SK-N-SH (cell line): ENCODE measurements around the gene ISYNA1. TPM values are rescaled to one million over a fixed set of nuclear protein-coding genes. Genes with fewer than 3 reads are reported as not detected.
A peak's percentile ranks its signal among the peaks of the same experiment; 100 is the strongest.

Experiments
- CTCF ChIA-PET: fragments of 300-600, 350-600 bp; formaldehyde crosslinking; extraction: SDS; loops from one replicate; lab custom pipeline; 2021; lab: Yijun Ruan, JAX
- POLR2A ChIA-PET: fragments of 350-600 bp; sonication (Branson Sonifier 250); formaldehyde crosslinking; extraction: SDS; loops from one replicate; lab custom pipeline; 2020; ENCODE audit warnings: antibody characterized with exemption, inconsistent platforms; lab: Yijun Ruan, JAX
- DNase-seq: peaks from one replicate; pipeline ENCODE4 v3.0.0; 2012
- H2AFZ ChIP-seq: fragments of 200-600 bp; sonication (generic); 2 replicates; pipeline ENCODE4 v1.8.1; 2016; ENCODE audit warnings: antibody characterized with exemption, mild to moderate bottlenecking, low read depth
- H3F3A ChIP-seq: fragments of 200-600 bp; sonication (generic); replicated peaks from 2 replicates; pipeline ENCODE3; 2016; ENCODE audit warnings: antibody characterized with exemption, mild to moderate bottlenecking; ENCODE audit not compliant: insufficient read depth
- H3K27ac ChIP-seq, 2 experiments: fragments of 200-500 bp in 1 of 2; fragments of 200-600 bp in 1 of 2; sonication (Bioruptor generic) in 1 of 2; sonication (generic), shearing (Covaris generic) in 1 of 2; 2 replicates each; pipeline versions ENCODE4 v1.5.1 to v1.6.1; 2014 to 2016; ENCODE audit warnings: low read depth in 2 of 2, inconsistent platforms in 1 of 2, low read length in 1 of 2, mild to moderate bottlenecking in 1 of 2, mixed read lengths in 1 of 2
- H3K27me3 ChIP-seq: fragments of 200-600 bp; sonication (generic), shearing (Covaris generic); 2 replicates; pipeline ENCODE4 v1.6.1; 2016; ENCODE audit warnings: mixed run types; ENCODE audit not compliant: insufficient read depth
- H3K36me3 ChIP-seq, 2 experiments: fragments of 200-500 bp in 1 of 2; fragments of 200-600 bp in 1 of 2; sonication (Bioruptor generic) in 1 of 2; sonication (generic) in 1 of 2; replicated peaks in 1 of 2; 2 replicates each; pipeline versions ENCODE3 to v1.5.1; 2014 to 2016; ENCODE audit warnings: low read length in 1 of 2, mild to moderate bottlenecking in 1 of 2; ENCODE audit not compliant: insufficient read depth in 2 of 2, control insufficient read depth in 1 of 2
- H3K4me1 ChIP-seq, 2 experiments: fragments of 200-500 bp in 1 of 2; fragments of 200-600 bp in 1 of 2; sonication (Bioruptor generic) in 1 of 2; sonication (generic), shearing (Covaris generic) in 1 of 2; 2 replicates each; pipeline versions ENCODE4 v1.5.1 to v1.6.1; 2014 to 2016; ENCODE audit warnings: low read depth in 1 of 2, low read length in 1 of 2, mixed run types in 1 of 2; ENCODE audit not compliant: insufficient read depth in 2 of 2, control insufficient read depth in 1 of 2
- H3K4me2 ChIP-seq: fragments of 200-600 bp; sonication (generic), shearing (Covaris generic); 2 replicates; pipeline ENCODE4 v1.6.1; 2017; ENCODE audit warnings: mixed run types
- H3K4me3 ChIP-seq, 2 experiments: fragments of 200-500 bp in 1 of 2; fragments of 200-600 bp in 1 of 2; sonication (Bioruptor generic) in 1 of 2; sonication (generic), shearing (Covaris generic) in 1 of 2; 2 replicates each; pipeline versions ENCODE4 v1.5.1 to v1.8.1; 2014 to 2016; ENCODE audit warnings: low read depth in 2 of 2, inconsistent platforms in 1 of 2, low read length in 1 of 2, mild to moderate bottlenecking in 1 of 2, mixed read lengths in 1 of 2, moderate library complexity in 1 of 2
- H3K79me2 ChIP-seq: fragments of 200-600 bp; sonication (generic); 2 replicates; pipeline ENCODE4 v1.8.1; 2017; ENCODE audit warnings: mild to moderate bottlenecking; ENCODE audit not compliant: insufficient read depth
- H3K9ac ChIP-seq: fragments of 200-600 bp; sonication (generic); 2 replicates; pipeline ENCODE4 v1.6.1; 2017; ENCODE audit warnings: mixed run types
- H3K9me2 ChIP-seq: fragments of 200-600 bp; sonication (generic); 2 replicates; pipeline ENCODE4 v1.6.1; 2017; ENCODE audit warnings: mixed run types
- H3K9me3 ChIP-seq: fragments of 200-600 bp; sonication (generic); 2 replicates; pipeline ENCODE4 v1.6.1; 2017; ENCODE audit warnings: mixed run types, mild to moderate bottlenecking, moderate library complexity
- H4K20me1 ChIP-seq: fragments of 200-600 bp; sonication (generic); 2 replicates; pipeline ENCODE4 v1.6.1; 2017; ENCODE audit warnings: mild to moderate bottlenecking, mixed run types; ENCODE audit not compliant: insufficient read depth
- CTCF ChIP-seq: fragments of 200-600 bp; sonication (generic); IDR thresholded peaks from 2 replicates; pipeline ENCODE4 v1.6.1; 2017; ENCODE audit warnings: antibody characterized with exemption, mild to moderate bottlenecking, moderate library complexity
- EZH2phosphoT487 ChIP-seq: fragments of 200-600 bp; sonication (generic); IDR thresholded peaks from 2 replicates; pipeline ENCODE4 v1.6.1; 2017; ENCODE audit warnings: low read depth, mixed run types, mild to moderate bottlenecking, antibody characterized with exemption, moderate library complexity, borderline replicate concordance
- FOSL2 ChIP-seq: IDR thresholded peaks from 2 replicates; pipeline ENCODE4 v1.4.0; 2012; ENCODE audit warnings: low read depth, mild to moderate bottlenecking, moderate library complexity, borderline replicate concordance
- FOXJ3 ChIP-seq: sonication (generic); formaldehyde crosslinking; IDR thresholded peaks from 2 replicates; pipeline ENCODE4 v1.5.1; 2020; ENCODE audit warnings: mild to moderate bottlenecking, missing genetic modification reagents
- GABPA ChIP-seq: IDR thresholded peaks from 2 replicates; pipeline ENCODE4 v1.4.0; 2012; ENCODE audit warnings: low read depth, mild to moderate bottlenecking
- GATA2 ChIP-seq: sonication (generic); formaldehyde crosslinking; IDR thresholded peaks from 2 replicates; pipeline ENCODE4 v1.5.0; 2020; ENCODE audit warnings: mild to moderate bottlenecking, missing genetic modification reagents
- IRF3 ChIP-seq: fragments of 150-350 bp; IDR thresholded peaks from 2 replicates; pipeline ENCODE4 v1.6.1; 2016; ENCODE audit warnings: mild to moderate bottlenecking, low read depth, low read length
- JUND ChIP-seq: IDR thresholded peaks from 2 replicates; pipeline ENCODE4 v1.4.0; 2012
- MEF2A ChIP-seq: IDR thresholded peaks from 2 replicates; pipeline ENCODE4 v1.4.0; 2012; ENCODE audit warnings: low read depth, borderline replicate concordance
- MXI1 ChIP-seq: IDR thresholded peaks from 2 replicates; pipeline ENCODE4 v1.6.1; 2012; ENCODE audit warnings: mild to moderate bottlenecking, low read depth, low read length, improper control_type of control experiment
- NRF1 ChIP-seq: IDR thresholded peaks from 2 replicates; pipeline ENCODE4 v1.6.1; 2012; ENCODE audit warnings: low read depth, mild to moderate bottlenecking, low read length
- PBX3 ChIP-seq: IDR thresholded peaks from 2 replicates; pipeline ENCODE4; 2012
- POLR2AphosphoS5 ChIP-seq: IDR thresholded peaks from 2 replicates; pipeline ENCODE4 v1.6.1; 2012; ENCODE audit warnings: low read depth, low read length
- RAD21 ChIP-seq: IDR thresholded peaks from 2 replicates; pipeline ENCODE4 v1.6.1; 2012; ENCODE audit warnings: mild to moderate bottlenecking, low read length
- RFX5 ChIP-seq: IDR thresholded peaks from 2 replicates; pipeline ENCODE4 v1.6.1; 2012; ENCODE audit warnings: mild to moderate bottlenecking, improper control_type of control experiment, low read length
- RXRA ChIP-seq: IDR thresholded peaks from 2 replicates; pipeline ENCODE4 v1.4.0; 2012; ENCODE audit warnings: low read depth, mild to moderate bottlenecking, borderline replicate concordance
- SMC3 ChIP-seq: IDR thresholded peaks from 2 replicates; pipeline ENCODE4 v1.6.1; 2012; ENCODE audit warnings: low read depth, low read length, improper control_type of control experiment
- USF1 ChIP-seq: IDR thresholded peaks from 2 replicates; pipeline ENCODE4 v1.4.0; 2012; ENCODE audit warnings: low read depth, borderline replicate concordance
- USF2 ChIP-seq: fragments of 150-350 bp; IDR thresholded peaks from 2 replicates; pipeline ENCODE4 v1.6.1; 2017; ENCODE audit warnings: antibody characterized with exemption, low read length, low read depth, borderline replicate concordance
- YY1 ChIP-seq: IDR thresholded peaks from 2 replicates; pipeline ENCODE4 v1.4.0; 2012; ENCODE audit warnings: low read depth, mild to moderate bottlenecking
- ZBTB33 ChIP-seq: IDR thresholded peaks from 2 replicates; pipeline ENCODE4 v1.4.0; 2012; ENCODE audit warnings: low read depth, borderline replicate concordance
- WGBS: methylation state at CpG from one replicate; pipeline ENCODE4 v1.1.6; 2017; ENCODE audit warnings: low lambda C conversion rate; 5-methylcytosine and 5-hydroxymethylcytosine counted together
- polyA plus RNA-seq, 3 experiments: library from polyadenylated mRNA; depleted of rRNA; stranded (reverse); fragments of >200 nt; gene quantifications; 2 replicates each; pipeline ENCODE4 v1.2.3, GENCODE V29; 2012

ISYNA1 gene
- polyA plus RNA-seq, 1 of the 3 experiments (the other 2 are of a cell fraction), result 48.0 TPM

GRCh38 chr19:18385675-18386542 lies 52.0 kb downstream of the ISYNA1 start, which contains the start of gene GDF15 (continued):
- TF ChIP-seq CTCF (peak; percentile 79), POLR2AphosphoS5 (peak; percentile 99), YY1 (no peak), FOXJ3 (CRISPR knock-in tag) (no peak), RFX5 (no peak), MXI1 (no peak), GATA2 (no peak), RAD21 (0 out of 2 replicates have a peak, but pooled peaks have one; percentile 8), RXRA (no peak), GABPA (no peak), USF1 (no peak)
- TF ChIP-seq, all 33 proteins: peak for 7

GRCh38 chr19:18385359-18385674 lies 52.6 kb downstream of the ISYNA1 start:
- ChIA-PET POLR2A (no interaction called here), CTCF (interaction anchor here (0.6 to 8.6 kb wide), 11 partner anchors 12 to 36 kb away, joined by 3 to 160 read pairs (median 6); partner anchors contain the start of gene SSBP4)
- Histone ChIP-seq H3K9me3 (no peaks in the 10 kb centered on the region), H3K27me3 (no peaks in the 10 kb centered on the region), H4K20me1 (no peaks in the 10 kb centered on the region; the same call in 1 of the 2 replicates), H3K9ac (no peak overlapping the region), H3K4me2 (no peak overlapping the region), H3K36me3 (peaks cover 3 to 6% of the 10 kb centered on the region in 2 experiments), H3K4me1 (peaks cover 4 to 9% of the 10 kb centered on the region in 2 experiments; a peak in 2 of 4 replicates), H3K4me3 (no peak overlapping the region), H3K27ac (peak overlapping the region; percentile 23 to 24; a peak in 2 of 4 replicates), H3K9me2 (no peaks in the 10 kb centered on the region), H3F3A (peaks cover 18% of the 10 kb centered on the region), H2AFZ (no peak overlapping the region), H3K79me2 (peaks cover 9% of the 10 kb centered on the region)
- DNase-seq, result no peak
- WGBS, result 97% methylated on average over 3 of the region's 3 CpGs
- no peak for TF ChIP-seq JUND
- no peak for TF ChIP-seq FOSL2
- no peak for TF ChIP-seq POLR2AphosphoS5
- TF ChIP-seq USF1, result no peak
- TF ChIP-seq ZBTB33, result no peak
- no peak for TF ChIP-seq MXI1
- TF ChIP-seq SMC3, result no peak
- no peak for TF ChIP-seq USF2
- no peak for TF ChIP-seq YY1
- TF ChIP-seq MEF2A, result no peak
- TF ChIP-seq RXRA, result no peak
- no peak for TF ChIP-seq GABPA
- no peak for TF ChIP-seq PBX3
- TF ChIP-seq EZH2phosphoT487, result no peak
- no peak for TF ChIP-seq NRF1
- no peak for TF ChIP-seq FOXJ3 (CRISPR knock-in tag)
- TF ChIP-seq IRF3, result no peak
